Activated CD4-positive, alpha-beta T cell treated with anti-CD3 and anti-CD28 coated beads, Interleukin-2, amount 50 U/mL, for 4 hours (primary cell): ENCODE data around the gene FBXL4.

Experiments
- DNase-seq, 2 experiments: peaks; one replicate each; pipeline ENCODE4 v3.0.0-alpha.2; 2020

Gene FBXL4

GRCh38 chr6:98824162-98824901, 123.4 kb downstream of the FBXL4 start:
- no peak for DNase-seq

- DNase-seq: no peak
Observed at GRCh38 chr6:98823428-98824161, 124.2 kb downstream of the FBXL4 start.

- no peak for DNase-seq
Observed at GRCh38 chr6:98821756-98822405, 125.9 kb downstream of the FBXL4 start.
